ENCODE results near the gene TC2N. TPM values are rescaled to one million over a fixed set of nuclear protein-coding genes. Genes with fewer than 3 reads are reported as not detected.

The TC2N gene
- total RNA-seq, 2 donors from 2014 or later, result 3.9 to 12.5 TPM

DNA sequence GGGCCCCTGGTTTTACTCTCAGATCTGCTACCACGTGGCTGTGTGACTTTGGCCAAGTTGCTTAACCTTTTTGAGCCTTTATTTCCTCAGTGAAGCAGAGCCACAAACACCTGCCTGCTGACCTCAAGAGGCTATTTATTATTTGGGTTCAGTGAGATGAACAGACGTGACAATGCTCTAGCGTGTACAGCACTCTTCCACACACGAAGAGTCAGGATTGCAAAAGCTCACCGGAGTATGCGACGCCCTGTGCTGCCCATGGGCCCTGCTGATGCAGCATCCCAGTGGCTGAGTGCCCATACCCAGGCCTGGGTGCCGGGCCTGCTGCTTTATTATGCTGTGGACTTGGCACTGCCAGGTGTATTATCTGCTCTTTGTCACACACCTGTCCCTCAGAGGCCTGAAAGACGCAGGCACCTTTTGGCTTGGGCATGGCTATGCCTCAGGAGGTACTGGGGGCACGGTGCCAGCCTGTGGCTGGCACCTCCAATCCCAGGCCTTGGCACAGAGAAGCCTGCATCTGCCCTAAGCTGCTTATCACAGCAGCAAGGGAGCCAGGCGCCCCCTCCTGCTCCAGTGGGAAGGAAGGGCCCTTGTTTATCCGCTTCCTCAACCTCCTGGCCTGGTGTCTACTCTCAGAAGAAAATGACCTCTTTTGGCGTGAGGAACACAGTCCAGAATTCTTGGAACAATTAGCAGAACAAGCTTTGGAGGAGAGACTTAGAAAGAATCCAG lies 22.3 kb upstream of the TC2N start:
- peaks cover 0 to 43% of the 10 kb centered on the region in 2 donors for H3K4me1 ChIP-seq
- TF ChIP-seq, protein P1, sequence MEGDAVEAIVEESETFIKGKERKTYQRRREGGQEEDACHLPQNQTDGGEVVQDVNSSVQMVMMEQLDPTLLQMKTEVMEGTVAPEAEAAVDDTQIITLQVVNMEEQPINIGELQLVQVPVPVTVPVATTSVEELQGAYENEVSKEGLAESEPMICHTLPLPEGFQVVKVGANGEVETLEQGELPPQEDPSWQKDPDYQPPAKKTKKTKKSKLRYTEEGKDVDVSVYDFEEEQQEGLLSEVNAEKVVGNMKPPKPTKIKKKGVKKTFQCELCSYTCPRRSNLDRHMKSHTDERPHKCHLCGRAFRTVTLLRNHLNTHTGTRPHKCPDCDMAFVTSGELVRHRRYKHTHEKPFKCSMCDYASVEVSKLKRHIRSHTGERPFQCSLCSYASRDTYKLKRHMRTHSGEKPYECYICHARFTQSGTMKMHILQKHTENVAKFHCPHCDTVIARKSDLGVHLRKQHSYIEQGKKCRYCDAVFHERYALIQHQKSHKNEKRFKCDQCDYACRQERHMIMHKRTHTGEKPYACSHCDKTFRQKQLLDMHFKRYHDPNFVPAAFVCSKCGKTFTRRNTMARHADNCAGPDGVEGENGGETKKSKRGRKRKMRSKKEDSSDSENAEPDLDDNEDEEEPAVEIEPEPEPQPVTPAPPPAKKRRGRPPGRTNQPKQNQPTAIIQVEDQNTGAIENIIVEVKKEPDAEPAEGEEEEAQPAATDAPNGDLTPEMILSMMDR (IDR thresholded peaks at IDR 0.05), result no peak
- DNase-seq (ENCODE audit: low spot score), result no peak

DNA sequence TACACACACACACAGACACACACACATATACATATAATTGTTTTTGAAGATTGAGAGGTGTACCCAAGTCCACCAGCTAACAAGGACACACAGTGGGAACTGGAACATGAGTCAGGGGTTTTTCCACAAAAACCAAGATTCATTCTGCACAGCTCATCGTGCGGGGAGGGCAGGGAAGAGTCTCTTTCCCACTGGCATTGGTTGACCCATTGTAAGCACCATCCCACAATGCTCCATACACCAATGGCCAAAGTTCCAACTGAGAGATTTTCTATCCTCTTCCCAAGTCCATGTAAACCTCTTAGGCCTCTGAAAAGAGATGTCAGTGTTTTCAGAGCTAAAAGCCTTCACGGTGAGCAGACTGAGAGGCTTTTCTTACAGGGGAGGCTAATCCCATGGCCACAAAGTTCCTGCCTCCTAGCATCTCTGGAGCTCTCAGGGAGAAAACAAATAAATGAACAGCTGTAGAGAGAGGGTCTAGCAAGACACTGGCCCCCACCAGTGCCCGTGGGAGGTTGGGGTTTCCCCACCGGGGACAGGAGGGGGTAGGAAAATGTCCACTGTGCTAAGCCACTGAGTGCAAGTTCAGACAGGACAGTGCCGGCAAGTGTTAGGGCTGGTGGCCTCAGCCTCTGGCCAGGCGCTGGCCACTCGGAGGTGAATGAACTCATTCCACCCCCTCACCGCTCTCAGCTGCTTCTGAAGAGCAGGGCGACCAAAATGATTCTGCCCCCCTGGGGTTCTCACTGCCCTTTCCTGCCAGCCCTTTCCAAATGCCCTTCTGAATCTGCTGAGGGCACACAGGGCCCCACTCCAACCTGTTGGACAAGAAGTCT lies 21.5 kb upstream of the TC2N start:
- H3K27me3 ChIP-seq, result no peaks in the 10 kb centered on the region
- no peaks in the 10 kb centered on the region for H3K9me3 ChIP-seq
- DNase-seq (ENCODE audit: low spot score), result no peak
- TF ChIP-seq, protein P1 (IDR thresholded peaks at IDR 0.05), result no peak
- no peak overlapping the region for H3K4me3 ChIP-seq
- H3K36me3 ChIP-seq, result no peaks in the 10 kb centered on the region
- H3K27ac ChIP-seq, result peak overlapping the region; percentile 49 to 72
- peaks cover 0 to 50% of the 10 kb centered on the region in 2 donors for H3K4me1 ChIP-seq

More for the DNA sequence above, 22.3 kb upstream of the TC2N start:
- H3K4me3 ChIP-seq, result no peak overlapping the region
- H3K36me3 ChIP-seq, result no peaks in the 10 kb centered on the region
- peak overlapping the region; percentile 49 to 72 for H3K27ac ChIP-seq
- H3K27me3 ChIP-seq, result no peaks in the 10 kb centered on the region
- no peaks in the 10 kb centered on the region for H3K9me3 ChIP-seq

DNA sequence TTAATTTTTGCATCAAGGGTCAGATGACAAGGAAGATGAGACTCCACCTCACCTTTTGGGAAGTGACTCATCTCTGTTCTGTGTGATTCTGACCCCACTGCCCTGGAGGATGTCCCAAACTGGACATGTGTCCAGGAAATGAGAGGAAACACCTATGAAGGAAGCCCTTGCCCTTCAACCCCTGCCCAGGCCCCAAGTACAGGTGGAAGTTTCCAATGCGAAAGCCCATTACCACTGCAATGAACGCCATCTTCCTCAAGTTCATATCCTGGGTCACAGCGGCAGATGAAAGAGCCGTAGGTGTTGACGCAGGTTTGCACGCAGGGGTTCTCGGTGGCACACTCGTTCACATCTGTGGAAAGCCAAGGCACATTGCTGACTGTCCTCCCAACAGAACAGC lies 19.6 kb upstream of the TC2N start:
- no peaks in the 10 kb centered on the region for H3K36me3 ChIP-seq
- peaks cover 0 to 56% of the 10 kb centered on the region in 2 donors for H3K4me1 ChIP-seq
- TF ChIP-seq, protein P1 (IDR thresholded peaks at IDR 0.05), result no peak
- H3K27me3 ChIP-seq, result no peaks in the 10 kb centered on the region
- H3K9me3 ChIP-seq, result no peaks in the 10 kb centered on the region
- no peak for DNase-seq (ENCODE audit: low spot score)
- no peak overlapping the region for H3K4me3 ChIP-seq
- no peak overlapping the region for H3K27ac ChIP-seq

DNA sequence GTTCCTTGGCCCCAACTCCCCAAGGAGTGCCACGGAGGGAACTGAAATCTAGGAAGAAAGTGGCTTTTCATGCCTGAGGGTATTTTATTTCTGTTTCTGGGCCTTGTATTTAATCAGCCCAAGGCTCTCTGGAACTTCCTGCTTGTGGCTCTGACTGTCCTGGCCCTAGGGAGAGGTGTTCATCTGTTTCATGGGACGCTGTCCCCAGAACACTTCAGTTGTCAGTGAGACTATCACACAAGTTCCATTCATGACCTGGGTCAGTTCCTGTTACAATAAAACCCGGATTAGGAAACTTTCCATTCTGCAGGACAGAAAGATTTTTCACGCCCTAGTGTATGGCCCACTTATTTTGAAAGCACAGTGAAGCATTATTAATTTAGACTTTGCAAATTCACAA lies 18.5 kb upstream of the TC2N start:
- H3K4me1 ChIP-seq, result peaks cover 0 to 50% of the 10 kb centered on the region in 2 donors

DNA sequence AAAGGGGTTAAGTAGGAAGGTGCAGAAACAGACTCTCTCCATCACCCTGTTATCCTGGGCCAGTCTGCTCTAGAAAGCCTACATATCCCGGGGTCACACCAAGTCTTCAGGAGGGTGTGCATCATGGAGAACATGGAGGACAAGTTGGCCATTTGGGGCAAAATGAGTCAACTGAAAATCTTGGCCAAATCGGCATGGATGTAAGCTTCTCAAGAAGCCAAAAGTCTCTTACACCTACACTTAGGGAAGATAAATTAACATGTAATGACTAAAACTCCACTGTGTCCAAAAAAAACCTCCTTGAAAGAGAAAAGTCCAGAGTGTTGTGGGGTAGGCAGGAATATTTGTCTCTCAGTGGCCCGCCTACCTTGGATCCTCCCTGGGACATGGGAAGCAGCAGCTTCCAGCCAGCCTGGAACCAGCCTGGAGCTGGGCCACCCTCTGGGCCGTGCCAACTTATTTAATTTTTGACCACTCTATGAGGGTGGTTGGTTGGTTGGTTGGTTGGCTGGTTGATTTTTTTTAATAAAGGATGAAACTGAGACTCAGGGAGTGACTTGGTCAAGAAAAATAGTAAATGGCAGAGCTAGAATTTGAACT lies 17.9 kb upstream of the TC2N start:
- Histone ChIP-seq H3K36me3 (peaks cover 3% of the 10 kb centered on the region), H3K9me3 (no peaks in the 10 kb centered on the region), H3K4me1 (peaks cover 0 to 43% of the 10 kb centered on the region in 2 donors), H3K4me3 (no peak overlapping the region), H3K27ac (peak overlapping the region; percentile 62 to 72), H3K27me3 (no peaks in the 10 kb centered on the region)
- DNase-seq (ENCODE audit: low spot score), result no peak
- TF ChIP-seq, protein P1 (IDR thresholded peaks at IDR 0.05), result no peak

More for the DNA sequence above, 18.5 kb upstream of the TC2N start:
- TF ChIP-seq, protein P1 (IDR thresholded peaks at IDR 0.05), result no peak
- H3K4me3 ChIP-seq, result no peak overlapping the region
- H3K27ac ChIP-seq, result peak overlapping the region; percentile 62 to 72
- no peaks in the 10 kb centered on the region for H3K27me3 ChIP-seq
- no peaks in the 10 kb centered on the region for H3K9me3 ChIP-seq
- H3K36me3 ChIP-seq, result peaks cover under 1% of the 10 kb centered on the region
- no peak for DNase-seq (ENCODE audit: low spot score)
